Hippocampal formation (tissue), 2 donors: Measurements from ENCODE around the gene CHRNE.
"Not testable (repeated sequence)": the region's sequence is repeated elsewhere in the genome, so short reads cannot be mapped to it uniquely, and the experiment has no call there.

ENCODE experiments used
- DNase-seq, 2 donors: peaks; one replicate each; lab custom pipeline; 2025; lab: John Stamatoyannopoulos, UW

Gene CHRNE

GRCh38 chr17:4939796-4940554 is 37.1 kb upstream of the CHRNE start, which contains the start of the genes RNF167 and SLC25A11:
Gene RNF167, plus strand, starts transcription at chr17:4940268. Its CDS starts 642 bp downstream, at chr17:4940910.
Gene SLC25A11, minus strand, starts transcription at chr17:4940046. Its CDS starts 136 bp downstream, at chr17:4939910.
- peak; percentile 93 to 99 for DNase-seq

DNA sequence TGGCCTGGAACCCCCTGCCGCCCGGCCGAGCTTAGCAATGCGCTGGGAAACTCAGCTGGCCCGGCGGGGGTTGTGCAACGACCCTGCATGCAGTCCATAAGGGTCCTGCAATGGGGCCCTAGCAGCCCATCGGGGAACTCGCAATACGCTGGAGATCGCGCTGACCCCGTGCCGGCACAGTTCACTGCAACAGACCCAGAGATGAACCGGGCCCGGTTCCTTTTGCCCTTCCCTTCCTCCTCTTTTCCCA is 36.6 kb upstream of the CHRNE start:
- no peak for DNase-seq

DNA sequence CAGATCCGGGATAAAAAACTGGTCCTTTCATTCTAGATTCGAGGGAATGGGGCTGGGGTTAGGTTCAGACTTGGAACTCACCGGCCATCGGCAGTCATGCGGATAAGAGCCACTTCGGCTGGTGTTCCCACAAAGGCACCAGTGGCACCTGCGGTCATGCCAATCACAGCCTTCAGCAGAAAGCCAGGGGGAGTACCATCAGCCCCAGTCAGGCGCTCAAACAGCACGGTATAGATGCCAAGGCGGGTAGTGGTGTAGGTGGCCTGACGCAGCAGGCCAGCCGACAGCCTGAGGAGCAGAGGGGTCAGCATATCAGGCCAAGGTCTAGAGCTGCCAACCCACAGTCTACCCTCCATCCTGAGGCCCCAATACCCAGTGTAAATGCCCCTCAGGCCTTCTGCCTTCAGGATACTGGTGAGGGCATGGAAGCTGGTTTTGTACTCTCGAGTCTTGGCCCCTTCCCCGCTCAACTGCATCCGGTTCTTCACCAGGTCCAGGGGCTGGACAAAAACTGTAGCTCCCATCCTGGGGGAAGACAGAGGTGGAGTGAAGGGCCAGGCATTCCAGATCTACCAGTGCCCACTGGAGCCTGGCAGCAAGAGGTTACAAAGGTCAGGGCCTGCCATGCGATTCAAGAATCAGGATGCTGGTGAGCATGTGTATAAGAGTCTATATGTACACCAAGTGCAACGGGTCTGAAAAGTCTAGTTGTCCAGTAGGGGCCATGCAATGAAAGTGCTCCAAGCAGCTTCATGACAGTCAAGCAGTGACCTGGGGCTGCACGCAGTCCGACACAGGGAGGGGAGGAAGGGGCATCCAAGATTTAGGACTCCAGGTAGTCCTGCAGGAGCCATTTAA is 36.0 kb upstream of the CHRNE start:
- DNase-seq = no peak

DNA sequence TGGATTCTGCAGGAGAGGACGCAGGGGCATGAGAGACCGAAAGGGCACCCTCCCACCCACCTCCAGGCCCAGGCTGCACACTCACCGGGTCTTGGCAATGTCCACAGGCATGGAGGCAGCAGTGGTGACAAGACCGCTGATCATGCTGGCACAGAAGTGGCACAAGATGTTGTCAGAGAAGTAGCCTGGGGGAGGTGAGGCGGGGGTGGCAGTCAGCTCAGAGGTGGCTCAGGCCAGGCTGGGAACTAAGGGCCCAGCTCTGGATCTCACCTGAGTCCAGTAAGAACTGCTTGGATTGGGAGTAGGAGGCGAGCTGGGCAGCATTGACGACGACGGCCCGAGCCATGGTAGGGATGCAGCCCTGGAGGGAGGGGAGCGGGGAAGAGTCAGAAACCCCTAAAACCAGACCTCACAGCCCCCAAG is 35.2 kb upstream of the CHRNE start:
- DNase-seq = no peak

DNA sequence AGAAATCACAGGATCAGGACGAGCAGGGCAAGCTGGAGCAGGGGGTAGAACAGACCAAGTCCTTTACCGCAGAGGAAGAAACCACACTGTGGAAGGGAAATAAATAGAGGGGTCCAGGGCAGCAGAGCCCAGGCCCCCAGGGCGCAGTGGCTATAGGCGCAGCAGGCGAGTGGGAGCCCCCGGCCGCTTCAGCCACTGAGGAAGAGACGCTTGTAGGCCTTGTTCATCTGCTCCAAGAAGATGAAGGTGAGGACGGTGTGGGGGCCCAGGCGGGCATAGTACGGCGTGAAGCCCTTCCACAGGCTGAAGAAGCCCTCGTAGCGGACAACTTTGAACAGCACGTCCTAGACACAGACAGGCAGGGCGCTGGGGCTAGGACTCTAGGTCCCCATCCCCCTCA is 34.7 kb upstream of the CHRNE start:
- DNase-seq = no peak

DNA sequence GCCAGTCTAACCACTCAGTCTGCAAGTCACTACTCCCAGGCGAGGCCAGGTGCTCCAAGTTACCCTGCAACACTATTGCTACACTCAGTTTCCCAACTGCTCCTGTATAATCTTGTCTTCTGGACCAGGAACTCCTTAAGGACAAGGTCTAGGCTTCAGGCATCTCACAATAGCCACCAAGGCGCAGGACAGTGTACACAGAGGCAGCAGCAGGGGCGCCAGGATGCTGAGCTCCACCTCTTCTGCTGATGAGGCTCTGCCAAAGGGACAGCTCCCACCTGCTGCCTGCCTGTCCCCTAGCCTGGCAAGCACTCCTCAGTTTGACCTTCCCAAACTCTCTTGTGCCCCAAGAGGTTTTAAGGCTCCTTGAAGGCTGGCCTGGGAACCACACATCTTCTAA is 33.5 kb upstream of the CHRNE start:
- DNase-seq = no peak

DNA sequence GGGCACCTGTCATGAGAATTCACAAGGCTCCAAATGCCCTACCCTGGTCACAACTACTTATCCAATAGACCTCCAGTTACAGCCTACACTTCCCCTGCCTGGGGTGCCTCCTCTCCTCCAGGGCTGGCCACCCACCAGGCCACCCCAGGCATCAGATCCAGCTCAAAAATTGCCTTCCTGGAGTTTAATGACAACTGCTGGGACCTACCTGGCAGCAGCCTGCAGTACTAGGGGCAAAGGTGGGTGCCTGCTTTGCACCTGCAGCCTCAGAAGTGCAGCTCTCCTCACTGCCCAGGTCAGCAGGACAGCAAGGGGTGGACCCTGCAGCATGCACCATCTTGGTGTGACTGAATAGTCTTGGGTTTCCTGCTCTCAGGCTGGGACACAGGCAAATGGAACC is 32.8 kb upstream of the CHRNE start:
- no peak for DNase-seq

GRCh38 chr17:4934173-4934979 is 31.5 kb upstream of the CHRNE start:
- no peak for DNase-seq

- DNase-seq = no peak
Observed at GRCh38 chr17:4933646-4934045, 30.7 kb upstream of the CHRNE start.

- no peak for DNase-seq
Observed at GRCh38 chr17:4932756-4933155, 29.9 kb upstream of the CHRNE start.

DNA sequence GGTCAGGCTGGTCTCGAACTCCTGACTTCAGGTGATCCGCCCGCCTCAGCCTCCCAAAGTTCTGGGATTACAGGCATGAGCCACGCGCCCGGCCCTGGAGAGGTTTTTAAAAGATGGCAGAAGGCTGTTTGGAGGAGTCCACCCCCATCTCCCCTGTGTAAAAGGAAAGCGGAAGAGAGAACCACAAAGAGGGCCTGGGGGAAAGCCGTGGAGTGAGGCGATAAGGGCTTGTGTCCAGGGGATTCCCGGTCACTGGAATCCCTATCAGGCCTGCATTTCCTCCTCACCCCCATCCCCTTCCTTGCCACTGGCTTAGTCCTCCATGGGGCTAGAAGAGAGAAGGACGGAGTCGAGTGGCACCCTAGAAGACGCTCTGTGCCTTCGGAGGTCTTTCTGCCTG is 29.1 kb upstream of the CHRNE start, which contains the start of gene GP1BA:
Gene GP1BA, plus strand, starts transcription at position 315 of the 400 bp plus-strand sequence. CDS start 328 bp downstream, outside the sequence.
- no peak for DNase-seq

- no peak for DNase-seq
Observed at GRCh38 chr17:4928881-4929280, 26.0 kb upstream of the CHRNE start.

GRCh38 chr17:4926577-4927335 is 23.9 kb upstream of the CHRNE start:
- not testable (repeated sequence) for DNase-seq

- DNase-seq = no peak
Observed at GRCh38 chr17:4921320-4921719, 18.4 kb upstream of the CHRNE start.

DNA sequence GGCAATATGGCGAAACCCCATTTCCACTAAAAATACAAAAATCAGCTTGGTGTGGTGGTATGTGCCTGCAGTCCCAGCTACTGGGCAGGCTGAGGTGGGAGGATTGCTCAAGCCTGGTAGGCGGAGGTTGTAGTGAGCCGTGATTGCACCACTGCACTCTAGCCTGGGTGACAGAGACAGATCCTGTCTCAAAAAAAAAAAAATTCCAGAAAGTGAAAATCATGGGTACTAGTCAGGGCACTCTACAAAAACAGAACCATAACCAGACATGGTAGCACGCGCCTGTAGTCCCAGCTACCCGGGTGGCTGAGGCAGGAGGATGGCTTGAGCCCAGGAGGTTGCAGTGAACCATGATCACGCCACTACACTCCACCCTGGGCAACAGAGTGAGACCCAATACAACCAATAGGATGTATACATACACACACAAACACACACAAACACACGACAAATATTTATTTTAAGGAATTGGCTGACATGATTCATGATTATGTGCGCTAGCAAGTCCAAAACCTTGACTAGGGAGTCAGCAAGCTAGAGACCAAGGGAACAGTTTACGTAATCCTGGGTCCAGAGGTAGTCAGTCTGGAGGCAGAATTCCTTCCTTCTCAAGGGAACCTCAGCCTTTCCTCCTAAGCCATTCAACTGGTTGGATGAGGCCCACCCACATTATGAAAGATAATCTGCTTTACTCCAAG is 17.6 kb upstream of the CHRNE start:
- no peak for DNase-seq

- DNase-seq = no peak
Observed at GRCh38 chr17:4919511-4920047, 16.7 kb upstream of the CHRNE start.

GRCh38 chr17:4914551-4914950 is 11.7 kb upstream of the CHRNE start:
- DNase-seq = not testable (repeated sequence)

DNA sequence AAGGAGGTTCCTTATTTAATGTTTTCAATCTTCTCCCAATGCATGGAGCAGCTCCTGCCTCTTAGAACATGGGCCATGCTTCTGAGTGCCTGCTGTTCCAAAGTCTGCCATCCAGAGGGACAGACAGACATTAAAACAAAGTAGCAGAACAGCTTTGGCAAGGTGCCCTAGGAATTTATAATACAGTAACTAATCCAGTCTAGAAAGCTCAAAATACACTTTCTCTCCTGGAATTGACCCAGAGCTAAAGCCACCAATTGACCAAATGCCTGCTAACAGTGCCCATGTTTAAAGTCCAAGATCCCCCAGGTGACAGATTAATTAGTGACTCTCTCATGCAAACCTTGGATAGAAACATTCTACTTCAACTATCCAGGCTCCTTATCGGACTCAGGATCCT is 11.1 kb upstream of the CHRNE start:
- DNase-seq = no peak

GRCh38 chr17:4908711-4909496 is 6.0 kb upstream of the CHRNE start:
- DNase-seq = peak; percentile 80 to 81

DNA sequence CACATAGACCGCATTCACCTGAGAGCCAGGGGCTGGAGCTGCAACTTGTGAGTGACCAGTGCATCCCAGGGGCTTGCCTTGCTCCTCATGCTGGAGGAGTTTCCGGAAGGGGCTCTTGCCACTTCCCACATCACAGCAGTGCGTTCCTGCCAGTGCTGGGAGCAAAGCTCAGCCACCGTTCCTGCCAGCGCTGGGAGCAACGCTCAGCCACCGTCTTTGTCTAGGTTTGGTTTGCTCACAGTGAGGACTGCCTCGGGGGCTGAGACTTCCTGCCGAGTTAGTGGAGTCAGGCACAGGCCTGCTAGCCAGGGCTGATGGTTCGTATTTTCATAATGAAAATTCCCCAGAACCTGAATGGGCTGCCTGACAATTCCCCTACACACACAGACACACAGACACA is 5.4 kb upstream of the CHRNE start:
- DNase-seq = no peak
